Smooth muscle cell (in vitro differentiated cells): ENCODE results near the gene NTSR2. TPM values are rescaled to one million over a fixed set of nuclear protein-coding genes. Genes with fewer than 3 reads are reported as not detected.

Experiments used
- DNase-seq: peaks from one replicate; lab custom pipeline; 2025; ENCODE audit not compliant: unreplicated experiment; lab: John Stamatoyannopoulos, UW
- H2AFZ ChIP-seq: fragments of 200-600 bp; sonication (generic); 2 replicates; pipeline ENCODE4 v1.6.0; 2016; ENCODE audit warnings: antibody characterized with exemption, low read depth, mild to moderate bottlenecking
- H3F3A ChIP-seq: fragments of 200-600 bp; sonication (generic); 2 replicates; pipeline ENCODE4 v1.6.0; 2017; ENCODE audit warnings: antibody characterized with exemption, low read depth
- H3K27ac ChIP-seq: fragments of 200-600 bp; sonication (generic); 2 replicates; pipeline ENCODE4 v1.5.1; 2016; ENCODE audit warnings: low read depth, mild to moderate bottlenecking
- H3K27me3 ChIP-seq: fragments of 200-600 bp; sonication (generic); 2 replicates; pipeline ENCODE4 v1.6.1; 2016; ENCODE audit warnings: low read depth, mild to moderate bottlenecking
- H3K36me3 ChIP-seq: fragments of 200-600 bp; sonication (generic); 2 replicates; pipeline ENCODE4 v1.5.1; 2016; ENCODE audit warnings: low read depth
- H3K4me1 ChIP-seq: fragments of 200-600 bp; sonication (generic); 2 replicates; pipeline ENCODE4 v1.5.1; 2016; ENCODE audit warnings: low read depth
- H3K4me2 ChIP-seq: fragments of 200-600 bp; sonication (generic); 2 replicates; pipeline ENCODE4 v1.6.0; 2016; ENCODE audit warnings: mild to moderate bottlenecking
- H3K4me3 ChIP-seq: fragments of 200-600 bp; sonication (generic); 2 replicates; pipeline ENCODE4 v1.5.1; 2016; ENCODE audit warnings: mild to moderate bottlenecking
- H3K79me2 ChIP-seq: fragments of 200-600 bp; sonication (generic); 2 replicates; pipeline ENCODE4 v1.6.0; 2016; ENCODE audit warnings: low read depth, mild to moderate bottlenecking
- H3K9ac ChIP-seq: fragments of 200-600 bp; sonication (generic); 2 replicates; pipeline ENCODE4 v1.6.0; 2016; ENCODE audit warnings: low read depth
- H3K9me3 ChIP-seq: fragments of 200-600 bp; sonication (generic); replicated peaks from 2 replicates; pipeline ENCODE4 v1.5.1; 2016; ENCODE audit warnings: low read depth
- H4K20me1 ChIP-seq: fragments of 200-600 bp; sonication (generic); 2 replicates; pipeline ENCODE4 v1.6.0; 2016; ENCODE audit warnings: low read depth
- whole genome bisulfite sequencing: methylation state at CpG from one replicate; pipeline ENCODE4 v1.1.7; 2016; ENCODE audit warnings: low lambda C conversion rate; 5-methylcytosine and 5-hydroxymethylcytosine counted together
- polyA plus RNA-seq: library from polyadenylated mRNA; unstranded; fragments of >200 nt; fragmentation: Nextera tagmentation; extraction: Ambion mirVana; gene quantifications from 2 replicates; pipeline ENCODE4 v1.2.1, GENCODE V29; 2016
- total RNA-seq: library from RNA; depleted of rRNA; stranded (reverse); fragments of >200 nt; gene quantifications from 2 replicates; pipeline ENCODE4 v1.2.3, GENCODE V29; 2014
- TF ChIP-seq, protein P1 (sequence below): fragments of 200-600 bp; sonication (generic); IDR thresholded peaks from 2 replicates; pipeline ENCODE4 v1.5.1; 2017; ENCODE audit warnings: borderline replicate concordance, mild to moderate bottlenecking, antibody characterized with exemption; ENCODE audit not compliant: insufficient read depth, poor library complexity, severe bottlenecking

NTSR2 gene
- total and polyA plus RNA-seq, 2 experiments from 2014 or later = not detected

DNA sequence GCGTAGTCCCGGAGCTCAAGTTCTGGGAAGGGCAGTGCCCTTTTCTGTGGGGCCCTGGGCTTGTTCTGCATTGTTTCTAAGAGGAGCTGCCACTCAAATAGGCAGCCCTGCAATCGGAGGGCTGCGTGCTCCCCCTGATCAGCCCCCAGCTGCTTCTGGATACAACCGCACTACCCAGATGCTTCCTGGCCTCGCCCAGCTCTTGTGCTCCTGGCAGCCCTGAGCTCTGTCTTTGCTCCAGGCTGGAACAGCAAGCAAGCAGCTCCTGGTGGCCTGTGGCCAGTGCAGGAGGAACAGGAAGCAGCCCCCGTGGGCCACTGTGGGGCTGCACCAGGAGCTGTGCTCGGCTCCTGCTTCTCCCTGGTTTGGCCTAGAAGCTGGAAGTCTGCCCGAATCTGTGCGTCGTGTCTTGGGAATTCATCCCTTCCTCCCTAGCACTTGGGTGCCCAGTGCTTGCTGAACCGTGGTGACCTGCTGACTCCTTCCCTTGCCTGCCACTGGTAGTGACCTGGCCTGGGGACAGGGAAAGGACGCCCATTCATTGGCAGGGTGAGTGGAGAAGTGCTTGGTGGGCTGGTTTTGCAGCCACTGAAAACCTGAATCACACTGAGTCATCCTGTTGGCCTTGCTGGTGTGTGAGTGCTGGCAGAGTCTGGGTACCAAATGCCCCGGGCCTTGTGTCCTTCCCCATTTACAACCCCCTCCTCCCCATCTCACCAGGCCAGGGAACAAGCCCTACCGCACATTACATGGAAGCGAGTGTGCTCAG, 27.3 kb upstream of the NTSR2 start:
- Histone ChIP-seq H3K4me3 (no peak overlapping the region), H3K9ac (no peak overlapping the region), H3K4me1 (peaks cover 5% of the 10 kb centered on the region), H3F3A (no peaks in the 10 kb centered on the region), H3K27ac (no peak overlapping the region), H3K4me2 (peak overlapping the region; percentile 11), H3K9me3 (no peaks in the 10 kb centered on the region), H4K20me1 (no peaks in the 10 kb centered on the region), H3K36me3 (no peaks in the 10 kb centered on the region), H2AFZ (no peak overlapping the region), H3K79me2 (no peaks in the 10 kb centered on the region), H3K27me3 (no peaks in the 10 kb centered on the region)
- DNase-seq = no peak
- WGBS = 78% methylated on average over 16 of the region's 16 CpGs
- TF ChIP-seq, protein P1, sequence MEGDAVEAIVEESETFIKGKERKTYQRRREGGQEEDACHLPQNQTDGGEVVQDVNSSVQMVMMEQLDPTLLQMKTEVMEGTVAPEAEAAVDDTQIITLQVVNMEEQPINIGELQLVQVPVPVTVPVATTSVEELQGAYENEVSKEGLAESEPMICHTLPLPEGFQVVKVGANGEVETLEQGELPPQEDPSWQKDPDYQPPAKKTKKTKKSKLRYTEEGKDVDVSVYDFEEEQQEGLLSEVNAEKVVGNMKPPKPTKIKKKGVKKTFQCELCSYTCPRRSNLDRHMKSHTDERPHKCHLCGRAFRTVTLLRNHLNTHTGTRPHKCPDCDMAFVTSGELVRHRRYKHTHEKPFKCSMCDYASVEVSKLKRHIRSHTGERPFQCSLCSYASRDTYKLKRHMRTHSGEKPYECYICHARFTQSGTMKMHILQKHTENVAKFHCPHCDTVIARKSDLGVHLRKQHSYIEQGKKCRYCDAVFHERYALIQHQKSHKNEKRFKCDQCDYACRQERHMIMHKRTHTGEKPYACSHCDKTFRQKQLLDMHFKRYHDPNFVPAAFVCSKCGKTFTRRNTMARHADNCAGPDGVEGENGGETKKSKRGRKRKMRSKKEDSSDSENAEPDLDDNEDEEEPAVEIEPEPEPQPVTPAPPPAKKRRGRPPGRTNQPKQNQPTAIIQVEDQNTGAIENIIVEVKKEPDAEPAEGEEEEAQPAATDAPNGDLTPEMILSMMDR = no peak

DNA sequence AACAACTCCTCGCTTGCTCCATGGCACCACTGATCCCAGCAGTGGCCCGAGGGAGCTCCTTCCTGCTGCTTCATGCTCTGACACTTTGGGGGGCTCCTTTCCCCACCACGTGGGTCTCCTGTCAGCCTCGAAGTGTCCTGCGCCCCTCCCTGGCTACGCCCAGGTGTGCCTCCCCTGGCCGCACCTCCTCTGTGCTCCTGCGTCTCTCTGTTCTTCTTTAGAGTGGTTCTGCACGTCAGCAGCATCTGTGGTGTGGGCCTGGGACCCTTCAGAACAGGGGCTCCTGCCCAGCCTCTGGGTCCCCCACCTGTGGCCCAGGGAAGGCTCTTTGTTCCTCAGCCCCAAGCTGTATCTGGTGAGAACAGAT, 26.7 kb upstream of the NTSR2 start:
- Histone ChIP-seq H3F3A (no peaks in the 10 kb centered on the region), H3K9ac (no peak overlapping the region), H3K27me3 (no peaks in the 10 kb centered on the region), H2AFZ (no peak overlapping the region), H3K36me3 (no peaks in the 10 kb centered on the region), H3K4me3 (no peak overlapping the region), H3K79me2 (no peaks in the 10 kb centered on the region), H3K4me2 (no peak overlapping the region), H4K20me1 (no peaks in the 10 kb centered on the region), H3K27ac (no peak overlapping the region), H3K9me3 (no peaks in the 10 kb centered on the region), H3K4me1 (peaks cover 5% of the 10 kb centered on the region)
- 89% methylated on average over 9 of the region's 9 CpGs for WGBS
- DNase-seq = no peak
- TF ChIP-seq, protein P1 = no peak

DNA sequence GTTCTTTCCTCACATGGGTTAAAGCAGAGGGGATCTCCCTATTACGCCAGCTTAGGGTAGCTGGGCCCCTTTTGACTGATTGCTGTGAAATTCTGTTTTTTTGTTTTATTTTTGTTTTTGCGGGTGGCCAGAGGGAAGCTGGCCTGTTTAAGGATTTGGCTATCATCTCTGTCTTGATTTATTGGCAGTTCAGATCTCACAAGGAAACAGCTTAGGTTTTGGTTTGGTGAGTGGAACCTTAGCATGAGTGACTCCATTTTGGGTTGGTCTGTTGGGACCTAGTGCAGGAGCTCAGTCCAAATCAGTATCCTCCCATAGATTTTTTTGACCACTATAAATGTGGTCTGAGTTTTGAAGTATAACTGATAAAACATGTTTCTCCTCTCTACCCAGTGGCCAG, 25.6 kb upstream of the NTSR2 start:
- TF ChIP-seq, protein P1 = no peak
- Histone ChIP-seq H3K79me2 (no peaks in the 10 kb centered on the region), H3K27ac (no peak overlapping the region), H3K27me3 (no peaks in the 10 kb centered on the region), H3K4me1 (peaks cover 5% of the 10 kb centered on the region), H3K4me2 (no peak overlapping the region), H3K9ac (no peak overlapping the region), H4K20me1 (no peaks in the 10 kb centered on the region), H2AFZ (no peak overlapping the region), H3K36me3 (no peaks in the 10 kb centered on the region), H3K9me3 (no peaks in the 10 kb centered on the region), H3K4me3 (no peak overlapping the region), H3F3A (no peaks in the 10 kb centered on the region)
- WGBS = 82% methylated on average over 2 of the region's 2 CpGs
- DNase-seq = no peak

DNA sequence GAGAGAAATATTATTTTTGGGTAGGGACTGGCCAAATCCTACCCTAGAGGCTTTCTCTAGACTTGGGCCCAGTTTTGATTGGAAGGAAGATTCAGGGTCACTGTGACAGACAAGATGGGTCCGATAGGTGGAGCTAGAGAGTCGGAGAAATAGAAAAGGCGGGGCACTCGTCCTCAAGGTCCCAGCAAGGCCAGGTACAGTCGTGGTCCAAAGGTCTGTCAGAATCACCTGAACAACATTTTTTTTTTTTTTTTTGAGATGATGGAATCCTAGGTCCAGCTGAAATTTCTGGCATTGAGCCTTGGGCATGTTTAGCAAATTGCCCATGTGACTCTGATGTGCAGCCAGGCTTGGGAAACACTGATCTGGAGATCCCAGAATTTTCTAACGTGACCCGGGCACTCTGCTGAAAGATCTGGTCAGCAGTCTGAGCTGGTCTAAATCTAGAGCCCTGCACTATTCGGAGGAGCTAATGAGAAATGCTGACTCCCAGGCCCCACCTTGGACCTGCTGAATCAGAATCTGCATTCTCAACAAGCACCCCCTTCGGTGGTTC, 23.0 kb upstream of the NTSR2 start:
- Histone ChIP-seq H3K27me3 (no peaks in the 10 kb centered on the region), H3K4me3 (no peak overlapping the region), H4K20me1 (no peaks in the 10 kb centered on the region), H3K36me3 (no peaks in the 10 kb centered on the region), H3K9me3 (no peaks in the 10 kb centered on the region), H2AFZ (no peak overlapping the region), H3K79me2 (no peaks in the 10 kb centered on the region), H3K9ac (no peak overlapping the region), H3K4me1 (peaks cover 8% of the 10 kb centered on the region), H3K27ac (no peak overlapping the region), H3F3A (no peaks in the 10 kb centered on the region), H3K4me2 (no peak overlapping the region)
- TF ChIP-seq, protein P1 = peak; percentile 74
- no peak for DNase-seq
- WGBS = 41% methylated on average over 9 of the region's 9 CpGs
